H1 (cell line): ENCODE results near the gene ZNF771. TPM values are rescaled to one million over a fixed set of nuclear protein-coding genes. Genes with fewer than 3 reads are reported as not detected.

Experiments used
- CTCF ChIA-PET: fragments of 300-600 bp; sonication (Branson Sonifier 250); formaldehyde crosslinking; loops from one replicate; lab custom pipeline; 2021; ENCODE audit not compliant: partially characterized antibody; lab: Charles Lee
- POLR2A ChIA-PET: fragments of 300-600 bp; sonication (Branson Sonifier 250); formaldehyde crosslinking; loops from one replicate; lab custom pipeline; 2021; ENCODE audit warnings: inconsistent platforms; ENCODE audit not compliant: partially characterized antibody; lab: Charles Lee
- DNase-seq, 2 experiments: peaks; one replicate each; pipeline versions ENCODE4 v3.0.0 to v3.0.0-alpha.2; 2010 to 2022; ENCODE audit warnings: low spot score in 2 of 2, low read depth in 1 of 2, mixed read lengths in 1 of 2
- FAIRE-seq: peaks from 2 replicates; lab custom pipeline; 2011; peaks lifted over from hg19 to GRCh38; lab: Jason Lieb, UNC
- H2AFZ ChIP-seq: 2 replicates; pipeline ENCODE4 v1.8.1; 2012; ENCODE audit warnings: low read length, inconsistent platforms
- H2AK5ac ChIP-seq: 2 replicates; pipeline ENCODE4 v1.6.1; 2013; ENCODE audit warnings: low read depth, low read length
- H2BK120ac ChIP-seq: replicated peaks from 2 replicates; pipeline ENCODE3; 2013; ENCODE audit warnings: low read depth, low read length, inconsistent platforms
- H2BK12ac ChIP-seq: 2 replicates; pipeline ENCODE4 v1.6.1; 2013; ENCODE audit warnings: low read depth, low read length
- H2BK15ac ChIP-seq: 2 replicates; pipeline ENCODE4 v1.6.1; 2013; ENCODE audit warnings: low read length
- H2BK20ac ChIP-seq: 2 replicates; pipeline ENCODE4 v1.6.1; 2013; ENCODE audit warnings: low read length
- H2BK5ac ChIP-seq: 2 replicates; pipeline ENCODE4 v1.6.1; 2013; ENCODE audit warnings: low read depth, low read length
- H3K14ac ChIP-seq: 2 replicates; pipeline ENCODE4 v1.6.1; 2013; ENCODE audit warnings: inconsistent platforms; ENCODE audit not compliant: insufficient read length
- H3K18ac ChIP-seq: 2 replicates; pipeline ENCODE4 v1.6.1; 2013; ENCODE audit warnings: low read length; ENCODE audit errors: extremely low read depth
- H3K23ac ChIP-seq: 2 replicates; pipeline ENCODE4 v1.6.1; 2013; ENCODE audit warnings: inconsistent platforms; ENCODE audit not compliant: insufficient read length
- H3K23me2 ChIP-seq: 2 replicates; pipeline ENCODE4 v1.6.1; 2013; ENCODE audit warnings: low read depth, low read length
- H3K27ac ChIP-seq: 2 replicates; pipeline ENCODE4 v1.6.1; 2011; ENCODE audit warnings: low read depth, low read length, inconsistent platforms
- H3K27me3 ChIP-seq, 4 experiments: replicated peaks in 1 of 4; 1 replicate in 1 of 4; 2 replicates in 3 of 4; pipeline versions ENCODE4 v1.6.1 to v1.8.1; 2011 to 2013; ENCODE audit warnings: low read length in 3 of 4, mild to moderate bottlenecking in 3 of 4, inconsistent platforms in 2 of 4, mixed read lengths in 2 of 4, moderate library complexity in 1 of 4; ENCODE audit not compliant: control insufficient read depth in 3 of 4, insufficient read depth in 3 of 4; ENCODE audit errors: extremely low read depth in 1 of 4
- H3K36me3 ChIP-seq, 4 experiments: 2 replicates each; pipeline versions ENCODE4 v1.6.1 to v1.8.1; 2011 to 2013; ENCODE audit warnings: mild to moderate bottlenecking in 4 of 4, low read length in 3 of 4, moderate library complexity in 2 of 4, control low read depth in 1 of 4, inconsistent platforms in 1 of 4; ENCODE audit not compliant: insufficient read depth in 4 of 4, control insufficient read depth in 2 of 4
- H3K4ac ChIP-seq: replicated peaks from 2 replicates; pipeline ENCODE3; 2013; ENCODE audit warnings: low read length, low read depth, mixed read lengths, inconsistent platforms; ENCODE audit not compliant: insufficient read length
- H3K4me1 ChIP-seq, 4 experiments: replicated peaks in 1 of 4; 1 replicate in 1 of 4; 2 replicates in 3 of 4; pipeline versions ENCODE4 v1.6.1 to v1.8.1; 2011 to 2013; ENCODE audit warnings: low read length in 3 of 4, inconsistent platforms in 2 of 4, mixed read lengths in 1 of 4; ENCODE audit not compliant: insufficient read depth in 4 of 4, control insufficient read depth in 3 of 4
- H3K4me2 ChIP-seq, 2 experiments: 2 replicates each; pipeline versions ENCODE4 v1.6.1 to v1.8.1; 2011 to 2013; ENCODE audit warnings: low read depth in 2 of 2, low read length in 2 of 2, control low read depth in 1 of 2, inconsistent platforms in 1 of 2, mild to moderate bottlenecking in 1 of 2; ENCODE audit not compliant: insufficient read depth in 1 of 2
- H3K4me3 ChIP-seq, 4 experiments: fragments of 200-600, 300-600 bp in 1 of 4; sonication (generic), shearing (Covaris generic), sonication (Bioruptor Twin) in 1 of 4; 2 replicates each; pipeline versions ENCODE4 v1.5.1 to v1.8.1; 2011 to 2016; ENCODE audit warnings: low read length in 4 of 4, low read depth in 3 of 4, control low read depth in 2 of 4, inconsistent platforms in 2 of 4, mild to moderate bottlenecking in 2 of 4, mixed read lengths in 1 of 4, moderate library complexity in 1 of 4; ENCODE audit not compliant: insufficient read depth in 2 of 4; ENCODE audit errors: extremely low read depth in 1 of 4
- H3K56ac ChIP-seq: replicated peaks from 2 replicates; pipeline ENCODE3; 2013; ENCODE audit warnings: low read depth, mild to moderate bottlenecking, mixed read lengths, low read length, inconsistent platforms; ENCODE audit not compliant: insufficient read length
- H3K79me1 ChIP-seq: 2 replicates; pipeline ENCODE4 v1.6.1; 2013; ENCODE audit warnings: low read depth, low read length, control low read depth
- H3K79me2 ChIP-seq, 2 experiments: 2 replicates each; pipeline versions ENCODE4 v1.6.1 to v1.8.1; 2012 to 2013; ENCODE audit warnings: low read length in 2 of 2, mild to moderate bottlenecking in 2 of 2, inconsistent platforms in 1 of 2; ENCODE audit not compliant: insufficient read depth in 2 of 2, control insufficient read depth in 1 of 2
- H3K9ac ChIP-seq, 4 experiments: replicated peaks in 1 of 4; 1 replicate in 1 of 4; 2 replicates in 3 of 4; pipeline versions ENCODE4 v1.6.1 to v1.8.1; 2011 to 2013; ENCODE audit warnings: low read depth in 3 of 4, low read length in 3 of 4, control low read depth in 2 of 4, mild to moderate bottlenecking in 2 of 4, moderate library complexity in 2 of 4, inconsistent platforms in 1 of 4; ENCODE audit errors: extremely low read depth in 1 of 4
- H3K9me3 ChIP-seq, 2 experiments: 2 replicates each; pipeline versions ENCODE4 v1.6.1 to v1.8.1; 2012 to 2013; ENCODE audit warnings: mild to moderate bottlenecking in 2 of 2, moderate library complexity in 2 of 2, control low read depth in 1 of 2, inconsistent platforms in 1 of 2, low read depth in 1 of 2, low read length in 1 of 2, mixed read lengths in 1 of 2; ENCODE audit not compliant: insufficient read depth in 2 of 2
- H4K20me1 ChIP-seq, 2 experiments: replicated peaks in 1 of 2; 2 replicates each; pipeline versions ENCODE3 to v1.8.1; 2011 to 2013; ENCODE audit warnings: inconsistent platforms in 2 of 2, low read length in 2 of 2, mild to moderate bottlenecking in 1 of 2; ENCODE audit not compliant: insufficient read depth in 2 of 2, control insufficient read depth in 1 of 2
- H4K5ac ChIP-seq: 2 replicates; pipeline ENCODE4 v1.6.1; 2013; ENCODE audit warnings: low read length, low read depth, mixed read lengths, inconsistent platforms; ENCODE audit not compliant: insufficient read length
- H4K8ac ChIP-seq: 2 replicates; pipeline ENCODE4 v1.8.0; 2013; ENCODE audit warnings: mild to moderate bottlenecking, moderate library complexity, low read length, inconsistent platforms; ENCODE audit not compliant: insufficient read depth; ENCODE audit errors: extremely low read depth
- H4K91ac ChIP-seq: replicated peaks from 2 replicates; pipeline ENCODE3; 2013; ENCODE audit warnings: low read length, mixed read lengths, inconsistent platforms; ENCODE audit not compliant: insufficient read length
- BACH1 ChIP-seq: IDR thresholded peaks from 2 replicates; pipeline ENCODE4 v1.6.1; 2012; ENCODE audit warnings: low read length, improper control_type of control experiment
- FOSL1 ChIP-seq: IDR thresholded peaks from 2 replicates; pipeline ENCODE4 v1.6.1; 2011; ENCODE audit warnings: mild to moderate bottlenecking, low read depth, low read length, moderate library complexity; ENCODE audit not compliant: insufficient read depth
- GTF2F1 ChIP-seq: IDR thresholded peaks from 2 replicates; pipeline ENCODE4 v1.6.1; 2012; ENCODE audit warnings: low read depth, low read length, improper control_type of control experiment, borderline replicate concordance
- PHF8 ChIP-seq: fragments of 200-600 bp; sonication (generic); conservative IDR thresholded peaks from 2 replicates; pipeline ENCODE4 v1.7.1; 2012; ENCODE audit warnings: low read depth, mild to moderate bottlenecking, inconsistent platforms, low read length, moderate library complexity
- POLR2A ChIP-seq, 2 experiments: IDR thresholded peaks; 1 replicate in 1 of 2; 2 replicates in 1 of 2; pipeline ENCODE4 v1.6.1; 2011; ENCODE audit warnings: low read depth in 2 of 2, low read length in 2 of 2, mild to moderate bottlenecking in 2 of 2; ENCODE audit errors: control extremely low read depth in 1 of 2
- RNF2 ChIP-seq: fragments of 200-900, 300-1000 bp; sonication (generic); IDR thresholded peaks from 2 replicates; pipeline ENCODE4 v1.7.1; 2016; ENCODE audit warnings: borderline replicate concordance, low read depth, mild to moderate bottlenecking, antibody characterized with exemption, low read length; ENCODE audit not compliant: poor library complexity, severe bottlenecking; ENCODE audit errors: missing control alignments
- RXRA ChIP-seq: IDR thresholded peaks from 2 replicates; pipeline ENCODE4 v1.6.1; 2011; ENCODE audit warnings: low read depth, mild to moderate bottlenecking, low read length, moderate library complexity; ENCODE audit not compliant: insufficient read depth
- SIN3A ChIP-seq, 2 experiments: IDR thresholded peaks in 1 of 2; conservative IDR thresholded peaks in 1 of 2; 2 replicates each; pipeline ENCODE4 v1.6.1; 2011 to 2012; ENCODE audit warnings: low read length in 2 of 2, improper control_type of control experiment in 1 of 2, low read depth in 1 of 2, mild to moderate bottlenecking in 1 of 2
- TCF12 ChIP-seq: IDR thresholded peaks from 2 replicates; pipeline ENCODE4 v1.6.1; 2011; ENCODE audit warnings: low read depth, mild to moderate bottlenecking, low read length
- WGBS, 2 experiments: shearing (Covaris generic) in 1 of 2; methylation state at CpG; one replicate each; pipeline versions ENCODE4 v1.1.6 to v1.1.7; 2013 to 2015; ENCODE audit warnings: low lambda C conversion rate in 2 of 2, mixed read lengths in 2 of 2, inconsistent platforms in 1 of 2, low coverage in 1 of 2, missing lambda C conversion rate in 1 of 2; ENCODE audit not compliant: insufficient replicate concordance in 2 of 2, insufficient coverage in 1 of 2, insufficient read length in 1 of 2; ENCODE audit errors: extremely low coverage in 1 of 2, missing lambda C conversion rate in 1 of 2; 5-methylcytosine and 5-hydroxymethylcytosine counted together
- polyA plus RNA-seq, 7 experiments: library from polyadenylated mRNA; depleted of rRNA in 3 of 7; stranded (reverse) in 5 of 7; unstranded in 2 of 7; fragments of >200 nt in 5 of 7; fragments of 200-250 nt in 2 of 7; gene quantifications; 1 replicate in 5 of 7; 2 replicates in 1 of 7; 4 replicates in 1 of 7; pipeline versions ENCODE4 v1.2.1 to v1.2.3, GENCODE V29; 2011 to 2013; ENCODE audit warnings: missing spikeins in 2 of 7, mixed read lengths in 2 of 7
- total RNA-seq: library from RNA; stranded (reverse); fragmentation: NEBNext Ultra II Directional; extraction: Animal tissue kit (Norgen Biotek cat#: 25700); gene quantifications from 2 replicates; pipeline ENCODE4 v1.2.1, GENCODE V29; 2021
- TF ChIP-seq, protein P1 (sequence below): IDR thresholded peaks from 2 replicates; pipeline ENCODE4 v1.6.1; 2012; ENCODE audit warnings: inconsistent platforms

ZNF771 gene
- total and polyA plus RNA-seq, 2 of the 8 experiments (the other 6 are each of a cell fraction or from before 2014, with no cell fraction given), result 10.6 to 15.7 TPM

DNA sequence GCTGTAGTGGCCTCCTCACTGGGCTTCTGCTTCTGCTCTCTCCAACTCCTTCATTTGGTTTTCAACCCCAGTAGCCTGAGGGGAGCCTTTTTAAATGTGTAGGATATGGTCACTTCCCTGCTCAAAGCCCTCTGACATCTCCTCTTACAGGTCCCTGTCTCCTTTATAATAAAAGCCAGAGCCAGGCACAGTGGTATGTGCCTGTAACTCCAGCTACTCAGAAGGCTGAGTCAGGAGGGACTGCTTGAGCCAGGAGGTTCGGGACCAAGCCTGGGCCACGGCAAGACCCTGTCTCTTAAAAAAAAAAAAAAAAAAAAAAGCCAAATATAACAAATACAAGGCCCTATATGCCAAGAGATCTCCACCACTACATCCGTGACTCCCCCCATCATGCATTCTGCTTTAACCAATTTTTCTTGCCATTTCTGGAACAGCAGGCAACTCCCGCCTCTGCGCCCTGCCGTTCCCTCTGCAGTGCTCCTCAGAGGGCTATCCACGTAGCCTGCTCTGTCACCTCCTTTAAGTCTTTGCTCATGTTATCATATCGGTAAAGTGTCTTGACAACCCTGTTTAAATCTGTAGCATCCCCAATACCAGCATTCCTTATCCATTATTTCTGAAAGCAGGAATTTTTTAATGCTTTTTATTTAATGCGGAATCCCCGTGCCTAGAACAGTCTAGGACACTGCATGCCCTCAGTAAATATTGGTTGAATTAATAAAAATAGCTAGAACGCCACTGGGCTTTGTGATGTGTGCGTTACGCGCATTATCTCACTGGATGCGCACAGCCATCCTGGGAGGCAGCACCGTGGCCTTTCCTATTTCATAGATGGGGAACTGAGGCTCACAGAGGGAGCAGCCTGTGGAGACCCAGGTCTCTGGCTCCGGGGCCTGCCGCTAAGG is 9.5 kb downstream of the ZNF771 start:
- Histone ChIP-seq H3K9me3 (no peaks in the 10 kb centered on the region), H3K4ac (no peak overlapping the region), H3K23me2 (peaks cover 8% of the 10 kb centered on the region; the same call in 1 of the 2 replicates), H2BK20ac (no peak overlapping the region), H3K18ac (no peak overlapping the region), H3K4me2 (peak overlapping the region; percentile 64 to 76), H3K4me1 (peaks cover 3 to 6% (median 5%) of the 10 kb centered on the region in 4 experiments; a peak in 6 of 7 replicates), H3K9ac (peak overlapping the region in 3 of 4 experiments; percentile 25 to 37 (median 32); a peak in 3 of 7 replicates), H2AK5ac (no peak overlapping the region), H3K23ac (no peak overlapping the region), H4K8ac (no peak overlapping the region), H4K91ac (no peak overlapping the region), H2BK15ac (no peak overlapping the region), H3K79me2 (no peaks in the 10 kb centered on the region), H3K4me3 (peak overlapping the region; percentile 36 to 60 (median 50)), H3K27ac (no peak overlapping the region), H4K5ac (no peak overlapping the region), H2BK12ac (no peak overlapping the region), H3K79me1 (peaks cover 6% of the 10 kb centered on the region; the same call in 1 of the 2 replicates), H3K14ac (no peak overlapping the region), H2BK120ac (no peak overlapping the region), H4K20me1 (peaks cover 2 to 10% of the 10 kb centered on the region in 2 experiments), H2BK5ac (no peak overlapping the region), H2AFZ (no peak overlapping the region), H3K56ac (no peak overlapping the region), H3K27me3 (no peaks in the 10 kb centered on the region), H3K36me3 (peaks cover 2 to 15% (median 4%) of the 10 kb centered on the region in 4 experiments; a peak in 7 of 8 replicates)
- no peak for DNase-seq
- 68% methylated on average over 18 of the region's 18 CpGs; no CpG with 5 or more reads in 1 of the 2 experiments for WGBS, 2 experiments
- POLR2A ChIA-PET, result interaction anchor here (1.1 to 4.0 kb wide), 9 partner anchors 9 to 194 kb away, joined by 3 to 34 read pairs (median 5); partner anchors contain the start of genes CD2BP2, ZNF48, ZNF689 and ZNF764
- CTCF ChIA-PET, result interaction anchor here (0.8 to 3.3 kb wide), 8 partner anchors 7 to 198 kb away, joined by 3 to 13 read pairs (median 6); partner anchors contain the start of genes DCTPP1, ZNF48 and ZNF771
- no peak for FAIRE-seq
- TF ChIP-seq RXRA, result no peak
- TF ChIP-seq RNF2, result no peak
- TF ChIP-seq FOSL1, result no peak
- no peak for TF ChIP-seq SIN3A (conservative IDR thresholded peaks at IDR 0.05 in 1 of 2, IDR thresholded peaks at IDR 0.05 in 1 of 2; ENCODE audit: low read depth in 1 of 2, low read length in 2 of 2)
- TF ChIP-seq PHF8, result no peak
- TF ChIP-seq BACH1, result no peak
- TF ChIP-seq, protein P1, sequence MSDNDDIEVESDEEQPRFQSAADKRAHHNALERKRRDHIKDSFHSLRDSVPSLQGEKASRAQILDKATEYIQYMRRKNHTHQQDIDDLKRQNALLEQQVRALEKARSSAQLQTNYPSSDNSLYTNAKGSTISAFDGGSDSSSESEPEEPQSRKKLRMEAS, result no peak
- no peak for TF ChIP-seq POLR2A (IDR thresholded peaks at IDR 0.05; ENCODE audit: control extremely low read depth in 1 of 2, low read depth in 2 of 2, low read length in 2 of 2)
- no peak for TF ChIP-seq TCF12
- no peak for TF ChIP-seq GTF2F1
